Glutamatergic neuron (in vitro differentiated cells): Measurements from ENCODE around the gene WDR37. TPM values are rescaled to one million over a fixed set of nuclear protein-coding genes. Genes with fewer than 3 reads are reported as not detected.

Experiments used
- DNase-seq: peaks from one replicate; pipeline ENCODE4 v3.0.0; 2022
- H3K27ac Mint-ChIP-seq: one replicate; pipeline ENCODE4 v1.8.0; 2020; ENCODE audit warnings: mild to moderate bottlenecking, mixed read lengths, inconsistent platforms; ENCODE audit not compliant: unreplicated experiment
- H3K27me3 Mint-ChIP-seq: one replicate; pipeline ENCODE4 v1.8.0; 2020; ENCODE audit warnings: mild to moderate bottlenecking, moderate library complexity, mixed read lengths, inconsistent platforms; ENCODE audit not compliant: unreplicated experiment
- H3K36me3 Mint-ChIP-seq: one replicate; pipeline ENCODE4 v1.8.0; 2020; ENCODE audit warnings: mild to moderate bottlenecking, mixed read lengths, inconsistent platforms; ENCODE audit not compliant: unreplicated experiment
- H3K4me1 Mint-ChIP-seq: one replicate; pipeline ENCODE4 v1.8.0; 2020; ENCODE audit warnings: mild to moderate bottlenecking, low read depth, mixed read lengths, inconsistent platforms; ENCODE audit not compliant: unreplicated experiment
- H3K4me3 Mint-ChIP-seq: one replicate; pipeline ENCODE4 v1.8.0; 2020; ENCODE audit warnings: mild to moderate bottlenecking, mixed read lengths, inconsistent platforms; ENCODE audit not compliant: unreplicated experiment
- H3K9me3 Mint-ChIP-seq: one replicate; pipeline ENCODE4 v1.8.0; 2020; ENCODE audit warnings: mild to moderate bottlenecking, moderate library complexity, mixed read lengths, inconsistent platforms; ENCODE audit not compliant: unreplicated experiment
- total RNA-seq: library from RNA; stranded (reverse); fragmentation: NEBNext Ultra II Directional; extraction: Animal tissue kit (Norgen Biotek cat#: 25700); gene quantifications from one replicate; pipeline ENCODE4 v1.2.1, GENCODE V29; 2021; ENCODE audit not compliant: unreplicated experiment
- TF ChIP-seq, protein P1 (sequence below): fragments of 200-600 bp; sonication (generic); IDR thresholded peaks from one replicate; pipeline ENCODE4 v1.5.0; 2021; ENCODE audit not compliant: partially characterized antibody, unreplicated experiment

WDR37 gene
- total RNA-seq, 1 donor from 2014 or later, result 27.8 TPM

DNA sequence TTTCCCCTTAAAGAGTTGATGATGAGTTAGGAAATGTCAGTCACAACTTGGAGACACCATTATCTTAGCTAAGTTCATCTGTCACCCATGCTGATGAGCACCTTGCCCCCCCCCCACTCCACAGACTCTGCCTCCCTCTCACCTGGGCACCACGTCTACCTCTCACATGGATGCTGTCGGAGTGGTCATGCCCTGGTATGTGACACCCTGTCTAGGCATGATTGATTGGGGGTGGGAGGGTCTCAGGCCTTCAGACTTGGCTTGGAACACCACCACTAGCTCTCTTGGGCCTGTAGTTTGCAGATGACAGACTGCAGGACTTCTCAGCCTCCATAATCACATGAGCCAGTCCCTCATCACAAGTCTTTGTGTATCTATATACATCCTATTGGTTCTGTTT, 78.0 kb downstream of the WDR37 start:
- peaks cover 1% of the 10 kb centered on the region for H3K27me3 Mint-ChIP-seq
- H3K4me3 Mint-ChIP-seq, result no peak overlapping the region
- peaks cover 18% of the 10 kb centered on the region for H3K36me3 Mint-ChIP-seq
- H3K27ac Mint-ChIP-seq, result no peak overlapping the region
- H3K9me3 Mint-ChIP-seq, result no peaks in the 10 kb centered on the region
- H3K4me1 Mint-ChIP-seq, result no peaks in the 10 kb centered on the region
- TF ChIP-seq, protein P1, sequence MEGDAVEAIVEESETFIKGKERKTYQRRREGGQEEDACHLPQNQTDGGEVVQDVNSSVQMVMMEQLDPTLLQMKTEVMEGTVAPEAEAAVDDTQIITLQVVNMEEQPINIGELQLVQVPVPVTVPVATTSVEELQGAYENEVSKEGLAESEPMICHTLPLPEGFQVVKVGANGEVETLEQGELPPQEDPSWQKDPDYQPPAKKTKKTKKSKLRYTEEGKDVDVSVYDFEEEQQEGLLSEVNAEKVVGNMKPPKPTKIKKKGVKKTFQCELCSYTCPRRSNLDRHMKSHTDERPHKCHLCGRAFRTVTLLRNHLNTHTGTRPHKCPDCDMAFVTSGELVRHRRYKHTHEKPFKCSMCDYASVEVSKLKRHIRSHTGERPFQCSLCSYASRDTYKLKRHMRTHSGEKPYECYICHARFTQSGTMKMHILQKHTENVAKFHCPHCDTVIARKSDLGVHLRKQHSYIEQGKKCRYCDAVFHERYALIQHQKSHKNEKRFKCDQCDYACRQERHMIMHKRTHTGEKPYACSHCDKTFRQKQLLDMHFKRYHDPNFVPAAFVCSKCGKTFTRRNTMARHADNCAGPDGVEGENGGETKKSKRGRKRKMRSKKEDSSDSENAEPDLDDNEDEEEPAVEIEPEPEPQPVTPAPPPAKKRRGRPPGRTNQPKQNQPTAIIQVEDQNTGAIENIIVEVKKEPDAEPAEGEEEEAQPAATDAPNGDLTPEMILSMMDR, result no peak
- no peak for DNase-seq

DNA sequence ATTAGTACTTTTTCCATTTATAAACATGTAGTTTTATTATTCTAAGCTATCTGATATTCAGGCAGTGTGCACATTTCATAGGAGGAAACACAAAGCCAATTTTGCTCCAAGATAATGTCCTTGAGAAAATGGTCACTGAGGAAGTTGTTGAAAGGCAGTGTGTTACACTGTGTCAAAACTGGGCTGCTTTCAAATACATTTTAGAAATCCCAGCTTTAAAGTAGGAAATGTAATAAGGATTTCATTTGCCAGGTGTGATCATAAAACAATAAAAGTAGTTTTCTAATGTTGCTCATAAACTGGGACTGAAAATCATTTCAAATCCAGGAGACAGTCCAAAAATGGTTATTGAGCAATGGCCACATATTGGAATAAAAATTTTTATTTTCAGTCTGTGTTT, 80.1 kb downstream of the WDR37 start:
- Mint-ChIP-seq H3K36me3 (peaks cover 14% of the 10 kb centered on the region), H3K4me1 (no peaks in the 10 kb centered on the region), H3K27me3 (peaks cover 1% of the 10 kb centered on the region), H3K27ac (no peak overlapping the region), H3K4me3 (no peak overlapping the region), H3K9me3 (no peaks in the 10 kb centered on the region)
- TF ChIP-seq, protein P1, result no peak
- no peak for DNase-seq

DNA sequence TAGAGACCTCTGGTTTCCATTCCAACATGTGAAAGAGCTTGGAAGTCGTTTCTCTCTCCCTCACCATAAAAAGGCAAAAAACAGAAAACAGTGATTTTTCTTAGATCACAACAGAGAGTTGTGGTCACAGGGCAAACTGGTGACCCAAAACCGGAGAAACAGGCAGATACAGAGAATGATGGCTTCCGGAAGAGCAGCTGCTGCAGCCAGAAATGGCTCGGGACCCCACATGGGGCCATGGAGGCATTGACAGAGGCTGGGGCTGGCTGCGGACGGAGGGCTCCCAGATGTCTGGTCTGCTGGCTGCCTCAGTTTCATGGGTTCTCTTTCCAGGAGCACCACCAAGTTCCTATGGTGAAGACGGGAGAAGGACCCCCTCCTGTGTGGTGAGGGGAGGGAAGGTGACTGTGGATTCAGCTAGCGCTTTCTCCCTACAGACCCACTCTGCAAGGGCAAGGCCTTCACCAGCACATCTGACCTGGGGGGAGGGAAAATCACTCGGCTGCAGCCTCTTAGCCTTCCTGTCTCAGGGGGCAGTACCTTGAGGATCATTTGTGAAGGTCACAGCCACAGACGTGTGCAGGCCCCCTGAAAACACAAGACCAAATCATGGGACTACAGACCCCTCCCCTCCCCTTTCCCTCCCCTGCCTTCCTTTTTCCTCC, 81.4 kb downstream of the WDR37 start:
- Mint-ChIP-seq H3K36me3 (peaks cover 14% of the 10 kb centered on the region), H3K4me1 (no peaks in the 10 kb centered on the region), H3K27me3 (peaks cover 1% of the 10 kb centered on the region), H3K9me3 (no peaks in the 10 kb centered on the region), H3K27ac (no peak overlapping the region), H3K4me3 (no peak overlapping the region)
- TF ChIP-seq, protein P1, result no peak
- DNase-seq, result no peak

DNA sequence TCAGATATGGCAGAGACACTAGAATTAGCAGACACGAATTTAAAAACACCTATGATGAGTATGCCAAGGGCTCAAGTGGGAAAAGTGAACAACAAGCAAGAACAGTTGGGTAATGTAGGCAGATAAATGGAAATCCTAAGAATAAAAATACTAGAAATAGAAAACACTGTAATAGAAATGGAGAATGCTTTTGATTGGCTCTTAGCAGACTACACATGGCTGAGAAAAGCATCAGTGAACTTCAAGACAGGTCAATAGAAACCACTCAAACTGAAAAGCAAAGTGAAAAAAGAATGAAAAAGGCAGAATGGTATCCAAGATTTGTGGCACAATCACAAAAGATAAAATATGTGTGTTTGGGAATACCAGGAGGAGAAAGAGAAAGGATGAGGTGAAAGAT, 82.3 kb downstream of the WDR37 start:
- Mint-ChIP-seq H3K27ac (no peak overlapping the region), H3K27me3 (peaks cover 2% of the 10 kb centered on the region), H3K4me1 (no peaks in the 10 kb centered on the region), H3K4me3 (no peak overlapping the region), H3K36me3 (peaks cover 17% of the 10 kb centered on the region), H3K9me3 (no peaks in the 10 kb centered on the region)
- TF ChIP-seq, protein P1, result no peak
- no peak for DNase-seq

DNA sequence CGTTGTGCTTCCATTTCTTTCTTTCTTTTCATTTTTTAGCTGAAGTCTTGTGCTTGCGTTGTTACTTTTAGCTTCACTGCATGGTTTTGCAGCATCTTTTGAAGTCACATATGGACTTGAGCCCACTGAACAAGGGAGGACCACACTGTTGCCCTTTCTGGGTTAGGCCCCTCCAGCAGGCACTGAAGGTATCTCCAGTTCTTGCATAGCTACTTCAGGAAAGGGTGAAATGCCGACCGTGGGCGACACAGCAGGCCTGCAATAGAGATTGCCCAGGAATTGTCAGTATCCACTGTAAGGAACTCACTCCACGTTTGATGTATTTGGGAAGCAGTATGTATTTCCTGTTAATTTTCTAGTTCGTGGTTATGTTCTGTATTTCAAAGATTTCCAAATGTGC, 85.1 kb downstream of the WDR37 start:
- Mint-ChIP-seq H3K9me3 (peaks cover 2% of the 10 kb centered on the region), H3K27ac (no peak overlapping the region), H3K4me3 (no peak overlapping the region), H3K36me3 (peaks cover 34% of the 10 kb centered on the region), H3K4me1 (no peaks in the 10 kb centered on the region), H3K27me3 (peaks cover 4% of the 10 kb centered on the region)
- DNase-seq, result no peak
- TF ChIP-seq, protein P1, result no peak
